Measurements from ENCODE around the gene TGFBR1.

DNA sequence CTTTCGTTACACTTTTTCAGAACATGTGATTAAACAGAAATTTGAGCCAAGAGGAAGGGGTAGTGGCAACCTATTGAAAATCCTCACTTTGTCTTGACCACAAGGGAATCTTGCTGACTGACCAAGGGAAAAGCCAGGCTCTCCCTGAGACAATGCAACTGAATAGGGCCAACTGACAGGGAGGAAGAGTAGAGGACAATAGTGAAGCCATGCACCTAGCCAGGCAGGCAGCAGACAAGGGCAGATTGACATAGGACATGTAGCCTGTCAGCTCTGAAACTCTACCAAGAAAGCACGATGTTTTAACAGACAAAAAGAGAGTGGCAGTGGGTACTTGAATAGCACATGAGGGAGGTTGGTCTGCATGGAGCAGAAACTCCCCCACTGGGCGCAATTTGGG lies 8.5 kb upstream of the TGFBR1 start:
- no peak for TF ChIP-seq CTCF (IDR thresholded peaks at IDR 0.05)
- TF ChIP-seq ZFX (IDR thresholded peaks at IDR 0.05; ENCODE audit: borderline replicate concordance): no peak
